ENCODE data around the gene ZFYVE28. TPM values are rescaled to one million over a fixed set of nuclear protein-coding genes. Genes with fewer than 3 reads are reported as not detected.

Gene ZFYVE28
- total RNA-seq, 1 experiment from 2014 or later = 19.2 TPM

DNA sequence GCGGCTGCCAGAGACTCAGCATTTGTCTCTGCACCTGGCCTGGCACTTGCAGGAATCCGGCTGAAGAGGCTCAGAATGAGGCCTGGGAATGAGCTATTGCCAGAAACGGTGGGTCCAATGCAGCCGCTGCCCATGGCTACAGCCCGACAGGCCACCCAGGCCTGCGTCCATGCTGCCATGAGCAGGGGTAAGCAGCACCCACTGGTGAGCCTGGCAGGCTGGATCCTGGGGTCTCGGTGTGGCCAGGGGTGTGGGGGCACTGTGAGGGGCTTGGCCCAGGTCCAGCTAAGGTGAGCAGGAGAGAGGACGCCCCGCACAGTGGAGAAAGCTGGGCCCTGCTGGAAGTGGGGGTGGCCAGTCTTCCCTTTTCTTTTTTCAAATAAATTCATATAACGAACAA is 96.2 kb downstream of the ZFYVE28 start:
- Histone ChIP-seq H4K20me1 (ENCODE audit: insufficient read depth) (no peaks in the 10 kb centered on the region), H3K9ac (ENCODE audit: low read length) (no peak overlapping the region), H3K4me1 (ENCODE audit: control insufficient read depth in 1 of 2, insufficient read depth in 2 of 2, low read length in 2 of 2) (no peaks in the 10 kb centered on the region), H3K79me2 (ENCODE audit: insufficient read depth, low read length) (no peaks in the 10 kb centered on the region), H3K9me3 (ENCODE audit: control insufficient read depth in 1 of 2, insufficient read depth in 1 of 2, low read depth in 1 of 2, low read length in 2 of 2) (peaks cover 0 to 4% of the 10 kb centered on the region in 2 experiments; a peak in 1 of 4 replicates), H2AFZ (ENCODE audit: low read depth, low read length, poor library complexity, severe bottlenecking) (no peak overlapping the region), H3K4me2 (ENCODE audit: low read length) (no peak overlapping the region), H3K4me3 (replicated peaks in 1 of 2; ENCODE audit: low read depth in 1 of 2, low read length in 2 of 2) (no peak overlapping the region), H3K27ac (ENCODE audit: low read depth, low read length) (no peak overlapping the region), H3K36me3 (ENCODE audit: control insufficient read depth in 1 of 2, insufficient read depth in 2 of 2, low read length in 2 of 2) (no peaks in the 10 kb centered on the region), H3K27me3 (ENCODE audit: insufficient read depth, low read length) (no peaks in the 10 kb centered on the region), H3K9me2 (ENCODE audit: insufficient read depth) (no peaks in the 10 kb centered on the region)
- ATAC-seq (no peak), DNase-seq (ENCODE audit: low read depth, low spot score) (no peak)
- CTCF ChIA-PET = no interaction called here
- RAD21 ChIA-PET (ENCODE audit: low non-redundant PET in 1 of 2, low total read pairs in 2 of 2, uncharacterized antibody in 2 of 2, unreplicated experiment in 2 of 2) = no interaction called here
- intact Hi-C loops (cut with micrococcal nuclease) = no loop called here
- no TSS peak for BruUV-seq (replicated peaks)
- TF ChIP-seq SRF (IDR thresholded peaks at IDR 0.05; ENCODE audit: low read depth) (no peak), EZH2 (IDR thresholded peaks at IDR 0.05) (no peak), YY1 (IDR thresholded peaks at IDR 0.05; ENCODE audit: extremely low read depth, insufficient replicate concordance, low read depth, low read length) (no peak), EGR1 (IDR thresholded peaks at IDR 0.05; ENCODE audit: low read depth) (no peak), POLR2AphosphoS5 (IDR thresholded peaks at IDR 0.05; ENCODE audit: low read depth, low read length) (no peak), REST (IDR thresholded peaks at IDR 0.05; ENCODE audit: low read depth) (no peak), ELF1 (IDR thresholded peaks at IDR 0.05; ENCODE audit: borderline replicate concordance, low read depth) (no peak), SP1 (IDR thresholded peaks at IDR 0.05; ENCODE audit: low read depth) (no peak), SIN3A (IDR thresholded peaks at IDR 0.05; ENCODE audit: low read depth) (no peak), RAD21 (IDR thresholded peaks at IDR 0.05; ENCODE audit: low read depth) (no peak), ZFX (IDR thresholded peaks at IDR 0.05) (no peak), TCF7L2 (IDR thresholded peaks at IDR 0.05; ENCODE audit: borderline replicate concordance, extremely low read depth, insufficient read depth, insufficient read length) (no peak)
- TF ChIP-seq, protein P1, sequence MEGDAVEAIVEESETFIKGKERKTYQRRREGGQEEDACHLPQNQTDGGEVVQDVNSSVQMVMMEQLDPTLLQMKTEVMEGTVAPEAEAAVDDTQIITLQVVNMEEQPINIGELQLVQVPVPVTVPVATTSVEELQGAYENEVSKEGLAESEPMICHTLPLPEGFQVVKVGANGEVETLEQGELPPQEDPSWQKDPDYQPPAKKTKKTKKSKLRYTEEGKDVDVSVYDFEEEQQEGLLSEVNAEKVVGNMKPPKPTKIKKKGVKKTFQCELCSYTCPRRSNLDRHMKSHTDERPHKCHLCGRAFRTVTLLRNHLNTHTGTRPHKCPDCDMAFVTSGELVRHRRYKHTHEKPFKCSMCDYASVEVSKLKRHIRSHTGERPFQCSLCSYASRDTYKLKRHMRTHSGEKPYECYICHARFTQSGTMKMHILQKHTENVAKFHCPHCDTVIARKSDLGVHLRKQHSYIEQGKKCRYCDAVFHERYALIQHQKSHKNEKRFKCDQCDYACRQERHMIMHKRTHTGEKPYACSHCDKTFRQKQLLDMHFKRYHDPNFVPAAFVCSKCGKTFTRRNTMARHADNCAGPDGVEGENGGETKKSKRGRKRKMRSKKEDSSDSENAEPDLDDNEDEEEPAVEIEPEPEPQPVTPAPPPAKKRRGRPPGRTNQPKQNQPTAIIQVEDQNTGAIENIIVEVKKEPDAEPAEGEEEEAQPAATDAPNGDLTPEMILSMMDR (IDR thresholded peaks at IDR 0.05 in 2 of 3, conservative IDR thresholded peaks at IDR 0.05 in 1 of 3; ENCODE audit: borderline replicate concordance in 1 of 3, insufficient read depth in 1 of 3, low read depth in 2 of 3, low read length in 2 of 3) = no peak
- POLR2A ChIA-PET = no interaction called here

All from HCT116 (cell line).